AG04449 (cell line): ENCODE measurements around the gene PARP15.

Source experiments
- CTCF ChIA-PET: fragments of 350-600 bp; formaldehyde crosslinking; extraction: SDS; loops from one replicate; lab custom pipeline; 2021; ENCODE audit warnings: antibody characterized with exemption; lab: Yijun Ruan, JAX
- POLR2A ChIA-PET: fragments of 400-600, 350-600 bp; formaldehyde crosslinking; extraction: SDS; loops from one replicate; lab custom pipeline; 2020; ENCODE audit warnings: antibody characterized with exemption, inconsistent platforms; lab: Yijun Ruan, JAX
- DNase-seq: peaks from one replicate; pipeline ENCODE4 v3.0.0-alpha.2; 2010; ENCODE audit warnings: low read depth, low spot score
- H3K4me3 ChIP-seq: 2 replicates; pipeline ENCODE4 v1.5.1; 2011; ENCODE audit warnings: low read depth, mild to moderate bottlenecking, control low read depth, low read length
- TF ChIP-seq, protein P1 (sequence below): IDR thresholded peaks from one replicate; pipeline ENCODE4 v1.5.1; 2011; ENCODE audit warnings: mild to moderate bottlenecking, moderate library complexity, low read length, control low read depth, inconsistent platforms; ENCODE audit not compliant: insufficient read depth; ENCODE audit errors: missing control alignments

PARP15 gene

GRCh38 chr3:122587572-122587971, 10.1 kb downstream of the PARP15 start:
- ChIA-PET CTCF (no interaction called here), POLR2A (no interaction called here)
- no peak for DNase-seq
- TF ChIP-seq, protein P1, sequence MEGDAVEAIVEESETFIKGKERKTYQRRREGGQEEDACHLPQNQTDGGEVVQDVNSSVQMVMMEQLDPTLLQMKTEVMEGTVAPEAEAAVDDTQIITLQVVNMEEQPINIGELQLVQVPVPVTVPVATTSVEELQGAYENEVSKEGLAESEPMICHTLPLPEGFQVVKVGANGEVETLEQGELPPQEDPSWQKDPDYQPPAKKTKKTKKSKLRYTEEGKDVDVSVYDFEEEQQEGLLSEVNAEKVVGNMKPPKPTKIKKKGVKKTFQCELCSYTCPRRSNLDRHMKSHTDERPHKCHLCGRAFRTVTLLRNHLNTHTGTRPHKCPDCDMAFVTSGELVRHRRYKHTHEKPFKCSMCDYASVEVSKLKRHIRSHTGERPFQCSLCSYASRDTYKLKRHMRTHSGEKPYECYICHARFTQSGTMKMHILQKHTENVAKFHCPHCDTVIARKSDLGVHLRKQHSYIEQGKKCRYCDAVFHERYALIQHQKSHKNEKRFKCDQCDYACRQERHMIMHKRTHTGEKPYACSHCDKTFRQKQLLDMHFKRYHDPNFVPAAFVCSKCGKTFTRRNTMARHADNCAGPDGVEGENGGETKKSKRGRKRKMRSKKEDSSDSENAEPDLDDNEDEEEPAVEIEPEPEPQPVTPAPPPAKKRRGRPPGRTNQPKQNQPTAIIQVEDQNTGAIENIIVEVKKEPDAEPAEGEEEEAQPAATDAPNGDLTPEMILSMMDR, result no peak
- H3K4me3 ChIP-seq, result no peak overlapping the region

GRCh38 chr3:122589297-122589696, 11.8 kb downstream of the PARP15 start:
- TF ChIP-seq, protein P1, result no peak
- no peak overlapping the region for H3K4me3 ChIP-seq
- no peak for DNase-seq
- CTCF ChIA-PET, result no interaction called here
- POLR2A ChIA-PET, result no interaction called here

- DNase-seq, result no peak
- POLR2A ChIA-PET, result no interaction called here
- TF ChIP-seq, protein P1, result no peak
- no peak overlapping the region for H3K4me3 ChIP-seq
- CTCF ChIA-PET, result no interaction called here
Measured at GRCh38 chr3:122590610-122591009, 13.2 kb downstream of the PARP15 start.

DNA sequence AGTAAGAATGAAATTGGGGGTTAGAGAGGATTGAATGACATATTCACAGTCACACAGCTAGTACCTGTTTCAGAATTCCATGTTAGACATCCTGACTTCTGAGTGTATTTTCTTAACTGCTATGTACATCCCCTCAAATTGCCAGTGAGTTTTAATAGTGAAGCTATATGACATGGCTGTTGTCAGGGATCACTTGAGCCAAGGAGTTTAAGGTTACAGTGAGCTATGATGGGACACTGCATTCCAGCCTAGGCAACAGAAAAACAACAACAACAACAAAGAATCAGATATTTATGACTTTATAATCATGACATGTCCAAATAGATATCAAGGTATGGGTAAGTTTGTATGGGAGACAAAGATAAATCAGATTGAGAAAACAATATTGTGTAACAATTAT, 16.6 kb downstream of the PARP15 start:
- TF ChIP-seq, protein P1, result no peak
- CTCF ChIA-PET, result interaction anchor here (1.1 to 1.3 kb wide), 2 partner anchors 45 to 85 kb away, joined by 3 to 5 read pairs; no protein-coding TSS in a partner anchor
- H3K4me3 ChIP-seq, result no peak overlapping the region
- POLR2A ChIA-PET, result no interaction called here
- DNase-seq, result no peak

- TF ChIP-seq, protein P1, result no peak
- no peak for DNase-seq
- POLR2A ChIA-PET, result no interaction called here
- CTCF ChIA-PET, result no interaction called here
- no peak overlapping the region for H3K4me3 ChIP-seq
Measured at GRCh38 chr3:122598151-122598550, 20.7 kb downstream of the PARP15 start.

DNA sequence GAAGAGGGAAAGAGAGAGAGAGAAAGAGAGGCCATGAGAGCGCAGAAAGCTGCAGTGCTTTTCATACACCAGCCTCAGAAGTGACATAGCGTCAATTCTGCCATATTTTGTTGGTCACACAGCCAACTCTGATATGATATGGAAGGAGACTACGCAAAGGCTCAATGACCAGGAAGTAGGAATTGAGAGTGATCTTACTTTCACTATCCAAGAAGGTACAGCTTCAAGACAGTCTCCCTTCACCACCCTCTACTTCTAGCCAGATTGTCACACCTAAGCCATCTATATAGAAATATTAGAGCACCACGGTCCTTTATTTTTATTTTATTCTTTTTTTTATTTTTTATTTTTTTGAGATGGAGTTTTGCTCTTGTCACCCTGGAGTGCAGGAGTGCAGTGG, 21.1 kb downstream of the PARP15 start:
- DNase-seq, result no peak
- no peak overlapping the region for H3K4me3 ChIP-seq
- ChIA-PET POLR2A (no interaction called here), CTCF (no interaction called here)
- TF ChIP-seq, protein P1, result no peak
